Measurements from ENCODE around the gene ZNF280D. TPM values are rescaled to one million over a fixed set of nuclear protein-coding genes. Genes with fewer than 3 reads are reported as not detected.

ZNF280D gene
- total RNA-seq, 1 experiment from 2014 or later = 5.5 TPM

- in situ Hi-C loops (cut with HindIII; ENCODE audit: low pct_unique_long_range_greater_than_20kb, low sequenced_read_pairs) = no loop called here
- DNase-seq (ENCODE audit: low read depth) = no peak
Measured at GRCh38 chr15:56674857-56675256, 58.5 kb downstream of the ZNF280D start.

DNA sequence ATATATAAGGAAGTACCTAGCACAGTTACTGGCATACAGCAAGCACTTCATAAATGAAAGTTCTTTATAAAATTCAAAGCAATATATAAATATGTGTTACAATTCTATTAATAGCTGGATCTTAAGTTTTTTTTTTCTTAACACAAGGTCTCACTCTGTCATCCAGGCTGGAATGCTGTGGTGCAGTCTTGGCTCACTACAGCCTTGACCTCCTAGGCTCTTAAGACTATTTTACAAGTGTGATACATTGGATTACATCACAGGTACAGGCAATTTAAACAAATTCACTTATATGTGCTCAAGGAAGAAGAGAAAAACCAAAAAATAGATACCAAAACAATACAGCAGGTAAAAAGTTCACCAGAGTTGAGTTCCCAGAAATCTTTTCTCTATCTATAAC is 60.6 kb downstream of the ZNF280D start:
- no peak for DNase-seq (ENCODE audit: low read depth)
- in situ Hi-C loops (cut with HindIII; ENCODE audit: low pct_unique_long_range_greater_than_20kb, low sequenced_read_pairs) = no loop called here

DNA sequence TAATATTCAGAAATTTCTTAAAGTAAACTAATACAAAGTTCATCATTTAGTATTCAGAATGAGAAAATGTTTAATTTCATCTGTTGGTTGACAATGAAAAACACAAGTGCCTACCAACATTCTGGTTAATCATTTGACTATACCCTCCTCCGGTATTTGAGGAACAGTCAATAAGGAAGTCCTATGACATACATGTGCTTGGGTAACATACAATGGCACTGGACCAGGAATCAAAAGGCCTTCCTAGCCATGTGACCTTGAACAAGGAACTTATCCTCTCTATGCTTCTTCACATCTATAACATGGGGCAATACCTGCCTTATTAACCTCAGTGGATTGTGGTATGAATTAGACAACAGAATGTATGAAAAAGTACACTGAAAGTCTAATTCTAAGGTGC is 65.8 kb downstream of the ZNF280D start:
- DNase-seq (ENCODE audit: low read depth) = no peak
- in situ Hi-C loops (cut with HindIII; ENCODE audit: low pct_unique_long_range_greater_than_20kb, low sequenced_read_pairs) = no loop called here

DNA sequence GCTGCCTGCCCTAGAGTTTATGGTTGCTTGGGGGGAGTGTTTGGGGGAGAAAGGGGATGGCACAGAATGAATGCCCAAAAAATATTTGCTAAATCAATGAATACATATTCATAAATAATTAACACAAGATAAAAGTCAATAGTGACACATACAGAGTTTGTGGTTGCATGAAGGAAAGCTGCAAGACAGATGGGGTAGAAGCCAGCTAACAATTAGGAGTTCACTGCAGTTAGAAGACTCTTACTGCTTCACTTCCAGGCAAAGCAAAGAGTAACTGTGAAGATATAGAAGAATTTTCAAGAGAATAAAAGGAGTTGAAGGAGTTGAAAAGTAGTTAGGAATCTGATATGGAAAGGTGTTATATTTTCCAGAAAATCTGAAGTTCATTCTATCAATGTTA is 72.4 kb downstream of the ZNF280D start:
- DNase-seq (ENCODE audit: low read depth) = no peak
- in situ Hi-C loops (cut with HindIII; ENCODE audit: low pct_unique_long_range_greater_than_20kb, low sequenced_read_pairs) = no loop called here

DNA sequence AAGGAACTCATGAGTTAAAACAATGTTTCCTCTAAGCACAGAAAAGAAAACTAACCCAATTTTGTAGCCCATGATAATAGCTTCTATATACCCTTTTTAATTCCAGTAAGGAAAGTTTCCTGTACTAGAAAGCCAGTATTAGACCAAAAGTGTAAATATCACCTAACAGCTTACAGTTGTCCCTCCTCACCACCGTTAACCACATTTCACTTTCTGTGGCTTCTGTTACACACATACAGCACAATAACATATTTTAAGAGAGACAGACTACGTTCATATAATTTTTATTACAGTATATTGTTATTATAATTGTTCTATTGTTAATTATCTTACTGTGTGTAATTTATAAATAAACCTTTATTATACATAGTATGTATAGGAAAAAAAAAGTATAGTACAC is 74.1 kb downstream of the ZNF280D start:
- no peak for DNase-seq (ENCODE audit: low read depth)
- in situ Hi-C loops (cut with HindIII; ENCODE audit: low pct_unique_long_range_greater_than_20kb, low sequenced_read_pairs) = no loop called here

DNA sequence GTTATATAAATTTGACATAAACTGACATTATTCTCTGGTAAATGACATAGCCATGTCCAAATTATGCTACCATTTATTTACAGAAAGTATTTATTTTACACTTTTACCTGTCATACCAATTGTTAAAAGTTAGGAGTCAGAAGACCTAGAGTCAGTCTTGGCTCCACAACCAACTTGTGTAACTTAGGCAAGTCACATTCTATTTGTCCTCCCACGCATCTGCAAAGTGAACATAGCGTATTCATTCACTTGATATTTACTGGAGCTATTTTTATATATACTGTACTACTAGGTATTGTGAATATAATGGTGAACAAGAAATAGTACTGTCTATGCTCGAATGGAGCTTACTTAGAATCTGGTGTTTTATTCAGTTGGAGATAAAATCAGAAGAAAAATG is 78.7 kb downstream of the ZNF280D start:
- DNase-seq (ENCODE audit: low read depth) = no peak
- in situ Hi-C loops (cut with HindIII; ENCODE audit: low pct_unique_long_range_greater_than_20kb, low sequenced_read_pairs) = no loop called here

DNA sequence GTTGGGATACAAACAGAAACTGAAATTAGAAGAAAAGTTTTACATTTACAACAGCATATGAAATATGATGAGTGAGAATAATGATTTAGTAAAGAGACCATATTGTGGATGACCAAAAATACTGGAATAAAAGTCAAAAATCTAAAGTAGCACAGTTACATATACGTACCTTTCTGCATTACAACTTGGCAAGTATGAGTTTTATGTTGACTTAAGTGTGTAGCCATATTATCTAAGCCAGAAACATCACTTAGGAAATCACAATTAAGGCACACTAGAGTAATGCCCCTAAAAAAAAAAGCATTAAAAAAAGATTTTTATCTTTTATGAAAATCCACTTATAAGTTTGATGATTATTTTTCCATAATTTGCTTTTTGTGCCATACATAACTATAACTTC is 79.1 kb downstream of the ZNF280D start:
- in situ Hi-C loops (cut with HindIII; ENCODE audit: low pct_unique_long_range_greater_than_20kb, low sequenced_read_pairs) = no loop called here

DNA sequence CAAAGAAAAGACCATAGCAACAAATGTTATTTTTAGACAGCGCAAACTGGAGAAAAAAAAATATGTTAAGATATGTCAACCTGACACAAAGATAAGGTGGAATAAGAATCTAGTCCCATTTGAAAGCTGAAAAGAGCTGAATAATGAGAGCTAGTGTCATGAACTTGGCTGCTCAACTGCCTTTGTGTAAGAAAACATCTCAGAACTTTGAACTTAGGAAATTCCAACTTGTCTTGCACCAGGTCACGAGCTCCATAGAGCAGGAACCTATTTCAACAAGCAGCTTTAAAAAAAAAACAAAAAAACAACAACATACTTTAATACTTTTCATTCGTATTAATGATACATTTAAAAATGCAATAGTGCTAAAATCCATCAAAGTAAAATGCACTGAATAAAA is 79.5 kb downstream of the ZNF280D start:
- no peak for DNase-seq (ENCODE audit: low read depth)
- in situ Hi-C loops (cut with HindIII; ENCODE audit: low pct_unique_long_range_greater_than_20kb, low sequenced_read_pairs) = no loop called here

More for the DNA sequence above, 79.1 kb downstream of the ZNF280D start:
- DNase-seq (ENCODE audit: low read depth) = no peak

DNA sequence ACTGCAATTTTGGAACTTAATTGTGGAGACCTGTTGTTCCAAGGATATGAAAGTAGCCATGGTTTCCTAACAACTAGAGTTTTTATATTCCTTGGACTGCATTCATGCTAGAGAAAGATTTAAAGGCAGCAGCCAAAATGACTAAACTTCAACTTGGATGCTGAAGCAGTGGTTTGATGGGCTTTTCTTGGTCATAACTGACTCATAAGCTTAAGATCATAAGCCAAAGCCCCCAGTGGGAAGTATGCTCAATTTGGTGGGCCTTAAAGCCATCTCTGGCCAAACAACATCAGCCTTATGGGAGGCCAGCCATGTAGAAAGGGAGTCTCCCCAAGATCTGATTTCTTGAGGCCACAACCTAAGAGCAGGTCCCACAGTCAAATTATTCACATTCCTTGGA is 80.2 kb downstream of the ZNF280D start:
- in situ Hi-C loops (cut with HindIII; ENCODE audit: low pct_unique_long_range_greater_than_20kb, low sequenced_read_pairs) = no loop called here
- no peak for DNase-seq (ENCODE audit: low read depth)

GRCh38 chr15:56648311-56648710 is 85.0 kb downstream of the ZNF280D start:
- no peak for DNase-seq (ENCODE audit: low read depth)
- in situ Hi-C loops (cut with HindIII; ENCODE audit: low pct_unique_long_range_greater_than_20kb, low sequenced_read_pairs) = no loop called here

- in situ Hi-C loops (cut with HindIII; ENCODE audit: low pct_unique_long_range_greater_than_20kb, low sequenced_read_pairs) = no loop called here
Measured at GRCh38 chr15:56640549-56640948, 92.8 kb downstream of the ZNF280D start.

GRCh38 chr15:56640127-56640526 is 93.2 kb downstream of the ZNF280D start:
- no peak for DNase-seq (ENCODE audit: low read depth)
- in situ Hi-C loops (cut with HindIII; ENCODE audit: low pct_unique_long_range_greater_than_20kb, low sequenced_read_pairs) = no loop called here

More at GRCh38 chr15:56640549-56640948, 92.8 kb downstream of the ZNF280D start:
- DNase-seq (ENCODE audit: low read depth) = no peak

DNA sequence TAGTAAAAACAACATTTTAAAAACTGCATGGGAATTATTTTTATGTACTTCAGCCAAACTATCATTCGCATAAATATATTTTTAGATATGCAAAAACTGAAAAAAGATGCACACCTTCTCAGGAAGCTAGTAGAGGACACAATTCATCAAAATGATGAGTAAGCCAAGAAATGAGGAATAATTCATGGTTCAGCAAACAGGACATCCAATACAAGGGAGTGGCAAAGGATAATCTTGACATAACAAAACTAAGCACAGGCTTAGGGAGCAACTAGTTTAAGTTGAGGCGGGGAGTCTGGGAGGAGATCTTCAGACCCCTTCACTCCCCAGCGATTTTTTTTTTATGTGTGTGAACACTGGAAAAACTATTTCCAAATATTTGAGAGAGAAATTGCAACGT is 93.7 kb downstream of the ZNF280D start:
- in situ Hi-C loops (cut with HindIII; ENCODE audit: low pct_unique_long_range_greater_than_20kb, low sequenced_read_pairs) = no loop called here
- DNase-seq (ENCODE audit: low read depth) = no peak

GRCh38 chr15:56631765-56632164 is 101.5 kb downstream of the ZNF280D start:
- in situ Hi-C loops (cut with HindIII; ENCODE audit: low pct_unique_long_range_greater_than_20kb, low sequenced_read_pairs) = no loop called here
- DNase-seq (ENCODE audit: low read depth) = no peak

DNA sequence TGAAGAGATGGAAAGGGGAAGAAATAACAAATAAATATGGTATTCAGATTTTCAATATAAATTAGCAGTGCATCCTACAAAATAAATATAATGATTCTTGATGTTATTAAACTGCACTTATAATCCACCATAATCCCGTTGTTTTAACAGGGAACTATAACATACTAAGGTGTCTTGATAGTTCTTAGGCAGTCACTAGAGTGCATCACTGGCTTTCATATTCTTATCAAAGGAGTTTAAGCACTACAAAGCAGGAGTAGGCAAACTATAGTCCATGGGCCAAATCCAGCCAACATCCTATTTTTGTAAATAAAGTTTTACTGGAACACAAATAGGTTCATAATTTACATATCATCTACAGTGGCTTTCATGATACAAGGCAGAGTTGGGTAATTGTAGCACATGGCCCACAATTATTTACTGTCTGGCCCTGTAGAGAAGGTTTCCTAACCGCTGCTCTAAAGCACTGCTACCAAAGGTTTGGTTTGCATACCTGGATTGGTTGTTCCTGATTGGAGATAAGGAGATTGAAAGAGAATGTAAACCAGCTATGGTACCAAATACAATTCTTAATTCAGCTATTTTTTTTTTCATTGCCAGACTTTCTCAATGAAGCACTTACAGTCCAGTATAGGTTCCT is 104.3 kb downstream of the ZNF280D start:
- in situ Hi-C loops (cut with HindIII; ENCODE audit: low pct_unique_long_range_greater_than_20kb, low sequenced_read_pairs) = no loop called here
- no peak for DNase-seq (ENCODE audit: low read depth)

- in situ Hi-C loops (cut with HindIII; ENCODE audit: low pct_unique_long_range_greater_than_20kb, low sequenced_read_pairs) = loop anchor here (25.0 kb wide), 1 partner anchor 133 kb away; no protein-coding TSS in a partner anchor
- no peak for DNase-seq (ENCODE audit: low read depth)
Measured at GRCh38 chr15:56619887-56620286, 113.4 kb downstream of the ZNF280D start.

DNA sequence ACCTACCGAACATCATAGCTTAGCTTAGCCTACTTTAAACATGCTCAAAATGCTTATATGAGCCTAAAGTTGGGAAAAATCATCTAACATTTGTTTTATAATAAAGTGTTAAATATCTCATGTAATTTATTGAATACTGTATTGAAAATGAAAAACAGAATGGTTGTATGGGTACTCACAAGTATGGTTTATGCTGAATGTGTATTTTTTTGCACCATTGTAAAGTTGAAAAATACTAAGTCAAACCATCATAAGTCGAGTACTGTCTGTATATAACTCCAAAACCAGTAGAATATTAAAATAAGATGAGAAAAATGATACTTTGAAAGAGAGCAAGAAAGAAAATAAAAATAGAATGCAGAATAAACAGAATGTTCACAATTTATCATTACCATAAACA is 115.7 kb downstream of the ZNF280D start:
- no peak for DNase-seq (ENCODE audit: low read depth)
- in situ Hi-C loops (cut with HindIII; ENCODE audit: low pct_unique_long_range_greater_than_20kb, low sequenced_read_pairs) = loop anchor here (25.0 kb wide), 1 partner anchor 130 kb away; no protein-coding TSS in a partner anchor

DNA sequence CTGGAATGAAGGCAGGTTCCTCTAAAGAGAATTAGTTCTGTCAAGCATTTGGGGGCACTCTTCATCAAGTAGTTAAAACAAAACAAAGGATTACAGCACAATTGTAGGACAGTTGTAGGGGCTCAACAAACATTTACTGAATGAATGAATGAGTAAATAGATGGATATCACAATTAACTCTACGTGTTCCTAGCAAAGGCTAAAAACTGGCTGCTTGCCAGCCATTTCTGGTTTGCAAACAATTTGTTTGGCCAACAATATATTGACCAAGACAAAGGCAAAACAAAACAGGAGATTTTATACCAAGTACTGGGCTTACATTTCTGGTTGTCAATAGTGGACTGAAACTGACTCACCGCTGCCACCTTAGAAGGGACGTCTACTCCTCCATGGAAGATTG is 116.8 kb downstream of the ZNF280D start:
- in situ Hi-C loops (cut with HindIII; ENCODE audit: low pct_unique_long_range_greater_than_20kb, low sequenced_read_pairs) = loop anchor here (25.0 kb wide), 1 partner anchor 129 kb away; no protein-coding TSS in a partner anchor
- DNase-seq (ENCODE audit: low read depth) = no peak

- in situ Hi-C loops (cut with HindIII; ENCODE audit: low pct_unique_long_range_greater_than_20kb, low sequenced_read_pairs) = loop anchor here (25.0 kb wide), 1 partner anchor 127 kb away; no protein-coding TSS in a partner anchor
- DNase-seq (ENCODE audit: low read depth) = no peak
Measured at GRCh38 chr15:56613811-56614210, 119.5 kb downstream of the ZNF280D start.

GRCh38 chr15:56608993-56609392 is 124.3 kb downstream of the ZNF280D start:
- no peak for DNase-seq (ENCODE audit: low read depth)
- in situ Hi-C loops (cut with HindIII; ENCODE audit: low pct_unique_long_range_greater_than_20kb, low sequenced_read_pairs) = loop anchor here (25.0 kb wide), 1 partner anchor 122 kb away; no protein-coding TSS in a partner anchor

Data from Caki2 (cell line).